CD4-positive, alpha-beta T cell treated with Interleukin-1 beta for 1 hour (primary cell): ENCODE data around the gene C7.
"Not testable (repeated sequence)": the region's sequence is repeated elsewhere in the genome, so short reads cannot be mapped to it uniquely, and the experiment has no call there.

ENCODE experiments used
- DNase-seq, 2 donors: peaks; one replicate each; pipeline ENCODE4 v3.0.0-alpha.2; 2020 to 2022

Gene C7

GRCh38 chr5:40909264-40909663 is at the start of gene C7:
Gene C7, plus strand, starts transcription at chr5:40909497. Its CDS starts 114 bp downstream, at chr5:40909611.
- no peak for DNase-seq

- no peak for DNase-seq
Observed at GRCh38 chr5:40860711-40861110, 48.6 kb upstream of the C7 start.

GRCh38 chr5:40865004-40865403 is 44.3 kb upstream of the C7 start:
- DNase-seq, result not testable (repeated sequence)

- DNase-seq, result no peak
Observed at GRCh38 chr5:40866844-40867243, 42.5 kb upstream of the C7 start.

GRCh38 chr5:40869384-40869783 is 39.9 kb upstream of the C7 start:
- DNase-seq, result no peak

GRCh38 chr5:40871177-40871576 is 38.1 kb upstream of the C7 start:
- DNase-seq, result no peak

- not testable (repeated sequence) for DNase-seq
Observed at GRCh38 chr5:40872253-40872652, 37.0 kb upstream of the C7 start.

- no peak for DNase-seq
Observed at GRCh38 chr5:40873286-40873880, 35.9 kb upstream of the C7 start.

GRCh38 chr5:40875958-40876357 is 33.3 kb upstream of the C7 start:
- no peak for DNase-seq

- DNase-seq, result no peak
Observed at GRCh38 chr5:40877371-40877988, 31.8 kb upstream of the C7 start.

GRCh38 chr5:40879163-40879942 is 29.9 kb upstream of the C7 start:
- peak in 1 of 2 donors; percentile 12 for DNase-seq

GRCh38 chr5:40882291-40882690 is 27.0 kb upstream of the C7 start:
- DNase-seq, result no peak

GRCh38 chr5:40883051-40883450 is 26.2 kb upstream of the C7 start:
- DNase-seq, result not testable (repeated sequence)

- DNase-seq, result not testable (repeated sequence)
Observed at GRCh38 chr5:40895440-40896425, 13.6 kb upstream of the C7 start.

- peak in 1 of 2 donors; percentile 13 for DNase-seq
Observed at GRCh38 chr5:40904205-40904993, 4.9 kb upstream of the C7 start.

GRCh38 chr5:40904994-40905306 is 4.3 kb upstream of the C7 start:
- DNase-seq, result no peak

GRCh38 chr5:40906351-40906751 is 2.9 kb upstream of the C7 start:
- DNase-seq, result no peak

- DNase-seq, result no peak
Observed at GRCh38 chr5:40909723-40910122, 426 bp downstream of the C7 start.

- DNase-seq, result no peak
Observed at GRCh38 chr5:40911266-40911665, 2.0 kb downstream of the C7 start.

- DNase-seq, result no peak
Observed at GRCh38 chr5:40914835-40915234, 5.5 kb downstream of the C7 start.

GRCh38 chr5:40915341-40915926 is 6.1 kb downstream of the C7 start:
- DNase-seq, result no peak

- DNase-seq, result no peak
Observed at GRCh38 chr5:40916226-40916625, 6.9 kb downstream of the C7 start.
